Activated effector memory CD4-positive, alpha-beta T cell treated with Interleukin-2 at 50 U/mL for 16 hours (primary cell): ENCODE results near the gene ELAC2.

ENCODE experiments used
- DNase-seq: peaks from one replicate; pipeline ENCODE4 v3.0.0-alpha.2; 2020

Gene ELAC2

GRCh38 chr17:13017655-13018459 lies at the start of gene ELAC2:
TSS of gene ELAC2 (minus strand) at chr17:13018027. CDS start at chr17:13017947, 80 bp downstream.
- DNase-seq = peak; percentile 92

- DNase-seq = no peak
These were observed 47.2 kb upstream of the ELAC2 start for GRCh38 chr17:13065032-13065431.

DNA sequence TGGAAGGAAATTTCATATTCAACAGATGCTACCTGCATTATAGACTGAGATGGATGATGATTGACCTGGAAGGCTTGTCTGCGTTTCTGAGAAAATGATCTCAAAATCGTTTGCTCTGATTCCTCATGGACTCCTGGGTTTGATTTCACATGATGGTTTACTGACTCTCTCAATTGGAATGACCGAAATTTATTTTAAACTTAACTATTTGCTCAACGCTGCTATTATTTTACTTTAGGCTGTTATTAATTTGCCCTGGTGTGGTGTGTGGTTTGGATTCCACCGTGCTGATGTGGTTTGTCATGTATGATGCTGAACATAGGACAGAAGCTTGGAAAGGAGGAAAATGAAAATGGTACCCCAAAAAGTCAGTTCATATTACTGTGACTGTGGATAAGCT lies 37.3 kb upstream of the ELAC2 start:
- DNase-seq = no peak

GRCh38 chr17:13054666-13055065 lies 36.8 kb upstream of the ELAC2 start:
- DNase-seq = no peak

- no peak for DNase-seq
These were observed 34.1 kb upstream of the ELAC2 start for GRCh38 chr17:13051915-13052314.

GRCh38 chr17:13047011-13047606 lies 29.3 kb upstream of the ELAC2 start:
- no peak for DNase-seq

- DNase-seq = no peak
These were observed 28.5 kb upstream of the ELAC2 start for GRCh38 chr17:13046361-13046760.

DNA sequence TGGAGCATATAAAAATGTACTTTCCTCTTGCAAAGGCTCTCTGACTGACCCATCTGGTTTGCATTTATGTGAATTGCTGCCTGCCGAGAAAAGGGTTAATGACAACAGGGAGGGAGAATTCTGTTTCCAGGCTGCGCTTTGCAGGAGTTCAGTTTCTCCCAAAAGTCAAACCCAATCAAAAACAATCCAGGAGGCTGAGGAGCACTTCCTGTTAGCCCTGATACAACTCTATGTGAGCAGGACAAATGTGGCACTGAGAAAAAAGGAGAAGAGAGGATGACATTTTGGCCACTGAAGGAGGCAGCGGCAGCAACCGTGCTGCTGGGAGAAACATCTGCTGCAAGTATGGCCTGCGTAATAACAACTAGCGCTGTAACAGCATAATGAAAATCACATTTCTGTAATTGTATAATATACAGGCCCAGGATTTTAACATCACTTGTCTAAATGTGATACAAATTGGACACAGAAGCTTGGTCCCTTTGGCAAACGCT lies 26.8 kb upstream of the ELAC2 start:
- DNase-seq = no peak

- DNase-seq = no peak
These were observed 21.3 kb upstream of the ELAC2 start for GRCh38 chr17:13038931-13039665.

DNA sequence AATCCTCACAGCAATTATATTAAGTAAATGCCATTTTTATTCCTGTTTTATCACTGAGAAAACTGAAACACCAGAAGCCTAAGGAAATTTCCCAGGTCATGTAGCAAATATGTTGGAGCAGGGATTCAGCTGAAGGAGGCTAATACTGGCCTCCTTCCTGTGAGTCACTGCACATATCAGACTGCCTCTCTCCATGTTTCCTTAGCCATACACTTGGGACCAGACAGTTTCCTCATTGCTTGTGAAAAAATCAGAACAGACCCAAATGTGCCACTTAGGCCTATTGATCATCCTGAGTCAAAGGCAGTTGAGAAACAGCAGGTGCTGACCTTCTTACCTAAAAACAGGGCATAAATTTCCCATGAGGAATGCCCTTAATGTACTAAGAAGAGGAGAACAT lies 18.9 kb upstream of the ELAC2 start:
- no peak for DNase-seq

GRCh38 chr17:13035420-13035819 lies 17.6 kb upstream of the ELAC2 start:
- DNase-seq = no peak

GRCh38 chr17:13031718-13032350 lies 14.0 kb upstream of the ELAC2 start:
- DNase-seq = peak; percentile 18

DNA sequence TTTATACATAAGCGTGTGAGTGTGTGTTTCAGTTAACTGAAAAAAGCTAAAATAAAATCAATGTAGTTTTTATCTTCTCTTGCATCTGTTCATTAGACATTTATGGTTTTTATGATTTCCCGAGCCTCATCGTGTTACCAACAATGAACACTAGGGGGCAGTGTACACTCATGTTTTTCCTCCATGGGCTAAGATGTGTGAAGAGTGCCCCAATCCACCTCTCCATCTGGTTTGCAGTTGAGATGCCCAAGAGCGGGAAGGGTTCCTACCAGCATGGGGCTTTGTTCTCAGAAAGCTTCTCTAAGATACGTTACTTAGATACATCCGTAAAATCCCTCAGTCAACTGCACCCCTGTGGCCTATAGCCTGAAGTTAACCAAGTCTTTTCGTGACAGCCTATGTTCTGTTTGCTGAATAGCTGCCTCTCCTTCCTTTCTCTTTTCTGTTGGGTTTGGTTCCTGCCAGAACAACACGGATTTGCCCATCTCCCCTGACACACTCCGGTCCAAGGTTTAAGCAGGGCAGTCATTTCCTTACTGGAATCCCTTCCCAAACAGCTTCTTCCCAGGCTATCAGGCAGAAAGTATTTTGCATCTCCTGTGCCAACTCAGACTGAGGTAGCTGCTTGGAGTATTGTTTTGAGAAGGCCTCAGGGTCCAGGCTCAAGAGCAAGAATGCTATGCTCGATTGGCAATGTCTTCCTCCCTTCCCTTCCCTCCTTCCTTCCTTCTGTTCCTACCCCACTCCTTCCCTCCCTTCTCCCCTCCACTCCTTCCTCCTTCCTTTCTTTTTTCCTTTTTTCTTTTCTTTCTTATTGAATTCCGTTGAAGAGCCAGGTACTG lies 12.9 kb upstream of the ELAC2 start:
- no peak for DNase-seq

DNA sequence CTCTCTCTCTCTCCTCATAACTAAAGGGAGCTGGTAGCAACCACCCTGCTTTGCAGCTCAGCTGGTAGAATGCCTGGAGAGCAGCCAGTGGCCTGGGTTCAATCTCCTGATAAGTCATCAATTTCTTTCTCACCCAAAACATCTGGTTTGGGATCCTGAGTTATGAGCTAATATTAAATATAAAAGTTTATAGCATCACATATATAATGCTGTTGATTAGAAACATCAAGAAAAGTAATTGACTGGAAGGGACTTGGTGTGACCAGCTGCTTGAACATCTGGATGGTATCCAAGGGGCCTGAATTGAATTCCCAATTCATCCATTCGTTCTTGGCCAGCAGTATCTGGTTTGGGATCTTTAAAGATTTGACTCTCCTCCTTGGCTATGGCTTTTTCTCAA lies 12.2 kb upstream of the ELAC2 start:
- no peak for DNase-seq

GRCh38 chr17:13029340-13029739 lies 11.5 kb upstream of the ELAC2 start:
- DNase-seq = no peak

DNA sequence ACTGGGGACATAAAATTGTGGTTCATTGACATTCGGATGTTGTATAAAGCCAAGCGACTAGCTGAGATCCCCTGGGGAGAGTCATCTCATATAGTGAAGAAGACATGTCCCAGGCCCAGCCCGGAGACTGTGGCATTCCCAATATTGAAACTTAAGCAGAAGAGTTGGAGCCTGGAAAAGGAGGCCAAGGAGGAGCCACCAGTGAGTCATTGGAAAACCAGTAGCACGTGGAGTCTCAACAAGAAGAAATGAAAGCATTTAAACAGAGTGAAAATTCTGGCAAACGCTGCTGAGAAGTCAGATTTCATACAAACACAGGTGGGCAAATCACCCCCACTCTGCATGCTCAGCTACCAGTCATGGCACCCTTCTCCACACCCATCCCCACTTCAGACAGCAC lies 9.4 kb upstream of the ELAC2 start:
- no peak for DNase-seq

DNA sequence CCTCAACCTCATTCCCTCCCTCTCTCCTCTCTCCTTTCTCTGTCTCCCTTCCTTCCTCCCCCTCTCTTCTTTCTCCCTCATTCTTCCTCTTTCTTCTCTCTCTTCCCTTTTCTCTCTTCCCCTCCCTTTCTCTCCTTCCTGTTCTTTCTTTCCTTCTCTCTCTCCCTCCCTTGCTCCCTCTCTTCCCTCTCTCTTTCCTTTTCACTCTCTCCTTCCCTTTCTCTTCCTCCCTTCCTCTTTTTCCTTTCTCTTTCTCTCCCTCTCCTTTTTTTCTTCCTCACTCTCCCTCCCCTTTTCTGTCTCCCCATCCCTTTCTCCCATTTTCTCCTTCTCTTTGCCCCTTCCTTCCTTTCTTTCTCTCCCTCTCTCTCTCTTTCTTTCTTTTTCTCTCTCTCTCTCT lies 7.9 kb upstream of the ELAC2 start:
- no peak for DNase-seq

DNA sequence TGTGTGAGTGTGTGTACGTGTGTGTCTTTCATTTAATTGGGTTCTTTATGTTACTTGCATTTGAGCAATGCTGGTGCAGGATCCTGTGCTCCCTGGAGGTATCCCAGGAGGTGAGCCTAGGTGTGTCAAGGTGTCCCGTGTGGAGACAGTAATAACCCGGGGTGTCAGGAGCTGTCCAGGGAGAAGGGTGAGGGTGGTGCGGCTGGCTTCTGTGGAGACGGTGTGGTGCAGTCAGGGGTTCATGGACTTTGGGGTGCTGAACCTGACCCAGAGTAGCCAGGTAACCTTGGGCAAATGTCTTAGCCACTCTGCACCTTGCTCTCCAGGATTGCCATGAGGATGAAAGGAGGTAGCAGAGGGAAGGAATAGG lies 7.4 kb upstream of the ELAC2 start:
- no peak for DNase-seq

GRCh38 chr17:13024526-13025257 lies 6.9 kb upstream of the ELAC2 start:
- peak; percentile 49 for DNase-seq

DNA sequence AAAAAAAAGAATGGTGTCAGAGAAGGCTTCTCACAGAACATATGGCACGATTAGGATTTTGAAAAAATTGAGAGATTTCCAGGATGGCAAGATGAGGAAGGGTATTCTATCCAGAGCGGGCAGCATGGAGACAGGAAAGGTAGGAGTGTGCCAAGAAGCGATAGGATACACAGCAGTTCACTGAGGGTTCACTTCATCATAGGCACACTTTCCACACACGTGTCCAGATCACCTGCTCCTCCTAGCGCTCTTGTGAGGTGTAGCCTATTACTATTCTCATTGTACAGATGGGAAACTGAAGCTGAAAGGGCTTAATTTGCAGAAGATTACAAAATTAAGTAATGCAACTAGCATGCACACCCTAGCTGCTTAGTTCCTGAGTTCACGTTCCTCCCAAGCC lies 6.2 kb upstream of the ELAC2 start:
- no peak for DNase-seq

GRCh38 chr17:13016881-13017654 lies 759 bp downstream of the ELAC2 start:
- DNase-seq = no peak
